ENCODE results near the gene JAK2.

DNA sequence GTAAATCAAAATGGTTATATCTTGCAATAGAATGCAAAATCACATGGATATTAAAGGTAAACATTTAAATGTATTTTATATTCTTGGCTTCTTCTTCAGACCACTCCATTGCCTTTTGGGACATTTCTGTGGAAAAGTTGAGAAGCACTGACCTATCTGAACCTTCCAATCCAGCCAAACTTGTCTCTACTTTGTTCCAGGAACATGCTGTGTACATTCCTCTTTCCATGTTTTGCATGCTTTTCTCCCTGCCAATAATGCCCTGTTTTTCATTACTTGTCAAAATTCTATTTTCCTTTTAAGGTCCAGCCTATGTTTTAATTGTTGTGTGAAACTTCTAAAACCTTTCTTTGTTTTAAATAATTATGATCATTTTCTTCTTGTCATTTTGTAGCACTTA, 28.3 kb downstream of the JAK2 start:
- TF ChIP-seq, protein P1, sequence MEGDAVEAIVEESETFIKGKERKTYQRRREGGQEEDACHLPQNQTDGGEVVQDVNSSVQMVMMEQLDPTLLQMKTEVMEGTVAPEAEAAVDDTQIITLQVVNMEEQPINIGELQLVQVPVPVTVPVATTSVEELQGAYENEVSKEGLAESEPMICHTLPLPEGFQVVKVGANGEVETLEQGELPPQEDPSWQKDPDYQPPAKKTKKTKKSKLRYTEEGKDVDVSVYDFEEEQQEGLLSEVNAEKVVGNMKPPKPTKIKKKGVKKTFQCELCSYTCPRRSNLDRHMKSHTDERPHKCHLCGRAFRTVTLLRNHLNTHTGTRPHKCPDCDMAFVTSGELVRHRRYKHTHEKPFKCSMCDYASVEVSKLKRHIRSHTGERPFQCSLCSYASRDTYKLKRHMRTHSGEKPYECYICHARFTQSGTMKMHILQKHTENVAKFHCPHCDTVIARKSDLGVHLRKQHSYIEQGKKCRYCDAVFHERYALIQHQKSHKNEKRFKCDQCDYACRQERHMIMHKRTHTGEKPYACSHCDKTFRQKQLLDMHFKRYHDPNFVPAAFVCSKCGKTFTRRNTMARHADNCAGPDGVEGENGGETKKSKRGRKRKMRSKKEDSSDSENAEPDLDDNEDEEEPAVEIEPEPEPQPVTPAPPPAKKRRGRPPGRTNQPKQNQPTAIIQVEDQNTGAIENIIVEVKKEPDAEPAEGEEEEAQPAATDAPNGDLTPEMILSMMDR (IDR thresholded peaks at IDR 0.05): no peak
- TF ChIP-seq POLR2A (IDR thresholded peaks at IDR 0.05) (no peak), POLR2AphosphoS5 (IDR thresholded peaks at IDR 0.05) (peak; percentile 18)
